BJ (cell line): ENCODE data around the gene SPATA25. TPM values are rescaled to one million over a fixed set of nuclear protein-coding genes. Genes with fewer than 3 reads are reported as not detected.
"Not testable (repeated sequence)": the region's sequence is repeated elsewhere in the genome, so short reads cannot be mapped to it uniquely, and the experiment has no call there.

Experiments used
- CTCF ChIA-PET: fragments of 350-600 bp; formaldehyde crosslinking; extraction: SDS; loops from one replicate; lab custom pipeline; 2021; ENCODE audit warnings: antibody characterized with exemption, inconsistent platforms; lab: Yijun Ruan, JAX
- POLR2A ChIA-PET: fragments of 300-600 bp; sonication (Branson Sonifier 250); formaldehyde crosslinking; extraction: SDS; loops from one replicate; lab custom pipeline; 2021; ENCODE audit warnings: antibody characterized with exemption; lab: Charles Lee
- DNase-seq: peaks from one replicate; pipeline ENCODE4 v3.0.0-alpha.2; 2011; ENCODE audit warnings: low read depth
- H3K27me3 ChIP-seq: 2 replicates; pipeline ENCODE4 v1.6.0; 2011; ENCODE audit warnings: low read length; ENCODE audit not compliant: control insufficient read depth, insufficient read depth
- H3K36me3 ChIP-seq: 2 replicates; pipeline ENCODE4 v1.5.1; 2011; ENCODE audit warnings: low read length; ENCODE audit not compliant: control insufficient read depth, insufficient read depth
- H3K4me3 ChIP-seq: 2 replicates; pipeline ENCODE4 v1.5.1; 2011; ENCODE audit warnings: low read depth, mild to moderate bottlenecking, control low read depth, low read length
- polyA plus RNA-seq: library from polyadenylated mRNA; depleted of rRNA; stranded (reverse); fragments of >200 nt; gene quantifications from 2 replicates; pipeline ENCODE4 v1.2.3, GENCODE V29; 2011
- TF ChIP-seq, protein P1 (sequence below): IDR thresholded peaks from 2 replicates; pipeline ENCODE4 v1.5.1; 2011; ENCODE audit warnings: low read depth, mild to moderate bottlenecking, control low read depth, inconsistent platforms, low read length, moderate library complexity; ENCODE audit not compliant: insufficient read depth

SPATA25 gene
- polyA plus RNA-seq, 1 experiment: 0.66 TPM

DNA sequence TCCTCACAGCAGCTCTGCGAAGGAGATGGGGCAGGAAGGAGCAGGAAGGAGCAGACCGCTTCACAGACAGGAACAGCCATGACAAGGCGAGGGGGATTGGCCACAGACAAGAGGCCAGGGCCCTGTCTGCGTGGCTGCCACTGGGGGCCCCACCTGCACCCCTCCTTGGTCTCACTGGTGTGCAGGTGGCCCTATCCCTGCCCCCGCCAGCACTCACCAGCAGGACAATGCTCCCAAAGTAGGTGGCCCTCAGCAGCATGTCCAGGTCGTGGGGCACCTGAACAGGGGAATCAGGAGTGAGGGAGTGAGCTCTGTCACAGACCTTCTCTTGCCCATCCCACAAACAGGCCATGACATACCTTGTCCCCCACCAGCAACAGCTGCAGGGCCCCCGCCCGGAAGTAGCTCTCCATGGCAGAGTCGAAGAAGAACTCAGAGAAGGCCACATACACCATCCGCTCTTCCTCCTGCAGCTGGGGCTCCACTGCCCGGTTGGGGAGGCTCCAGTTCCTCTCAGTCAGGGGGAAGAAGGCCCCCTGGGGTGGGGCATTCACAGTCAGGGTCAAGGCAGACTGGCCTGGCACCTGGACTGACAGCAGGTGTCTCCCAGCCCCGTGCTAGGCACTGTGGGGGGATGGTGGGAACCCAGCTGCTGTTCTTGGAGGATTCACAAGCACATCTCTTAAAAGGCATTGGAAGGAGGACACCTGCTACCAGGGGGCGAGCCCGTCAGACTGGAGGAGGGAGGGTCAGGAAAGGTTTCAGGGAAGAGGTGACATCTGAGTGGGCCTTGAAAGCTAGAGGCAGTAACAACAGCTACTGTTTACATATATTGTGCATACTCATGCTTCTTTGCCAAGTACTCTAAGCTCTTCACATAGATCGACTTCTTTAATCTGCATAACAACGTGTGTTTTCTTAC, 17.4 kb upstream of the SPATA25 start:
- TF ChIP-seq, protein P1, sequence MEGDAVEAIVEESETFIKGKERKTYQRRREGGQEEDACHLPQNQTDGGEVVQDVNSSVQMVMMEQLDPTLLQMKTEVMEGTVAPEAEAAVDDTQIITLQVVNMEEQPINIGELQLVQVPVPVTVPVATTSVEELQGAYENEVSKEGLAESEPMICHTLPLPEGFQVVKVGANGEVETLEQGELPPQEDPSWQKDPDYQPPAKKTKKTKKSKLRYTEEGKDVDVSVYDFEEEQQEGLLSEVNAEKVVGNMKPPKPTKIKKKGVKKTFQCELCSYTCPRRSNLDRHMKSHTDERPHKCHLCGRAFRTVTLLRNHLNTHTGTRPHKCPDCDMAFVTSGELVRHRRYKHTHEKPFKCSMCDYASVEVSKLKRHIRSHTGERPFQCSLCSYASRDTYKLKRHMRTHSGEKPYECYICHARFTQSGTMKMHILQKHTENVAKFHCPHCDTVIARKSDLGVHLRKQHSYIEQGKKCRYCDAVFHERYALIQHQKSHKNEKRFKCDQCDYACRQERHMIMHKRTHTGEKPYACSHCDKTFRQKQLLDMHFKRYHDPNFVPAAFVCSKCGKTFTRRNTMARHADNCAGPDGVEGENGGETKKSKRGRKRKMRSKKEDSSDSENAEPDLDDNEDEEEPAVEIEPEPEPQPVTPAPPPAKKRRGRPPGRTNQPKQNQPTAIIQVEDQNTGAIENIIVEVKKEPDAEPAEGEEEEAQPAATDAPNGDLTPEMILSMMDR: no peak
- Histone ChIP-seq H3K27me3 (no peaks in the 10 kb centered on the region), H3K36me3 (no peaks in the 10 kb centered on the region), H3K4me3 (no peak overlapping the region)
- ChIA-PET POLR2A (interaction anchor here (0.6 kb wide), 1 partner anchor 15 kb away, joined by 3 read pairs; no protein-coding TSS in a partner anchor), CTCF (interaction anchor here (1.3 to 1.6 kb wide), 3 partner anchors 8 to 15 kb away, joined by 3 to 6 read pairs (median 6); partner anchors contain the start of genes CTSA and NEURL2)
- DNase-seq: no peak

DNA sequence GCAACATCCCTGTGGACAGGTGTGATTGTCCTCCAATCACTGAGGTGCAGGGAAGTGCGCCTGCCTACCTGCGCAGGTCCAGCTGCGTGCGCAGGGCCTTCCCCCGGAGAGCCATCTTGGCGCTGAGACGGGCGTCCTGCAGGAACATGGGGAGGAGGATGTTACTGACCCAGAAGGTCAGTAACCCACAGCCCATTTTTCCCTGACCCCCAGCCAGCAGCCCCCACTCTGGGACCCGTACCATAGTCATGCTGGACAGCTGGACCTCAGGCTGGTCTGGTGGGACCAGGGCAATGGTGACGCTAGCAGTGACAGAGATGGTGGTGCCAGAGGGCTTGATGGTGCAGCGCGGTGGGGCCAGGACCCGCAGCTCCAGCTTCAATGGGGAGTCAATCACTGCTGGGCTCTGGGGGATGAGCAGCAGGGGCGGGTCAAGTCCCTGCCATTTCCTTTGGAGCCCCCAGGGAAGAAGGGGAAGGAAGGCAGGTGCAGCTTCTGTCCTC, 14.8 kb upstream of the SPATA25 start:
- TF ChIP-seq, protein P1: no peak
- no peak overlapping the region for H3K4me3 ChIP-seq
- DNase-seq: no peak
- CTCF ChIA-PET: interaction anchor here (0.9 to 1.0 kb wide), 2 partner anchors 10 to 17 kb away, joined by 3 to 4 read pairs; no protein-coding TSS in a partner anchor
- H3K36me3 ChIP-seq: peaks cover 8% of the 10 kb centered on the region
- H3K27me3 ChIP-seq: no peaks in the 10 kb centered on the region
- POLR2A ChIA-PET: no interaction called here

DNA sequence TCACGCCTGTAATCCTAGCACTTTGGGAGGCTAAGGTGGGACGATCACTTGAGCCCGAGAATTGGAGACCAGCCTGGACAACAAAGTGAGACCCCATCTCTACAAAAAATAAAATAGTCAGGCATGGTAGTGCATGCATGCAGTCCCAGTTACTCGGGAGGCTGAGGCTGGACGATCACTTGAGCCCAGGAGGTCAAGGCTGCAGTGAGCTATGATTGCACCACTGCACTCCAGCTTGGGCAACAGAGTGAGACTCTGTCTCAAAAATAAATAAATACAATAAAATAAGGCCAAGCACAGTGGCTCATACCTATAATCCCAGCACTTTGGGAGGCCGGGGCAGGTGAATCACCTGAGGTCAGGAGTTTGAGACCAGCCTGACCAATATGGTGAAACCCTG, 13.9 kb upstream of the SPATA25 start:
- H3K36me3 ChIP-seq: peaks cover 16% of the 10 kb centered on the region
- DNase-seq, POLR2A ChIA-PET, H3K27me3 ChIP-seq, H3K4me3 ChIP-seq: not testable (repeated sequence)
- CTCF ChIA-PET: interaction anchor here (0.9 kb wide), 1 partner anchor 16 kb away, joined by 3 read pairs; no protein-coding TSS in a partner anchor

DNA sequence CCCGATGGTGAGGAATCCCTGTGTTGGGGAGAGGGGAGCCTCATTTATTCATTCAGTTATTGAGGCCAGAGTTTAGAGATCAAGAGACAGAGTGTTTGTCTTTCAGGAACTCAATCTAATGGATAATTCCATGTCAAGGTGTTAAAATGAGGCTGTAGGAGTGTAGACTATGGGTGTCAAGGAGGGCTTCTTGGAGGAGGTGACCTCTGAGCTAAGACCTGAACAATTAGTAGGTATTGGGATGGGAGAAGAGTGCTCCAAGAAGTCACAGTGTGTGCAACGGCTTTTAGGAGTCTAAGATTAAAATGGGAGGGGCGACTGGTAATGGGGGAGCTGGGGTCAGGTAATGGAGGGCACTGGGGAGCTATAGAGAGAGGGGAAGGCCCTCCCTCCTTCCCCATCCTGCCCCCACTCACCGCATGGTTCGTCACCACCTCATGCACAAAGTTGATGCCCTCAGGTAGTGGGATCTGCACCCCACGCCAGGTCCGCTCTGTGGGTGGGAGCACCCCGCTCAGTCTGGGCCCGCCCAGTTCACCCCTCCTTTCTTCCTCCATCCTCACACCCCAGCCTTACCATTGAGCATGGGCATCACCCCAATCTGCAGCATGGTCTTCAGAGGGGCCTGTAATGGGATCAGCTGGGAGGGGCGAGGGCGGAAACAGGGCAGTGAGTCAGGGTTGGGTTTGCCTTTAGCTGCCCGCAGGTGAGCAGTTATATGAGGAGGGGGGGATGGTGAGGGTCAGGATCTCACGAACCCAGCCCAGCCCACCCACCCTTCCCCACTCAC, 11.8 kb upstream of the SPATA25 start:
- DNase-seq: no peak
- ChIA-PET CTCF (interaction anchor here (1.1 to 2.5 kb wide), 2 partner anchors 9 kb away, joined by 3 to 8 read pairs; partner anchors contain the start of genes CTSA and NEURL2), POLR2A (interaction anchor here (0.5 kb wide), 1 partner anchor 8 kb away, joined by 3 read pairs; the partner anchor contains the start of genes CTSA and NEURL2)
- Histone ChIP-seq H3K4me3 (no peak overlapping the region), H3K27me3 (no peaks in the 10 kb centered on the region), H3K36me3 (peaks cover 18% of the 10 kb centered on the region)
- TF ChIP-seq, protein P1: no peak

DNA sequence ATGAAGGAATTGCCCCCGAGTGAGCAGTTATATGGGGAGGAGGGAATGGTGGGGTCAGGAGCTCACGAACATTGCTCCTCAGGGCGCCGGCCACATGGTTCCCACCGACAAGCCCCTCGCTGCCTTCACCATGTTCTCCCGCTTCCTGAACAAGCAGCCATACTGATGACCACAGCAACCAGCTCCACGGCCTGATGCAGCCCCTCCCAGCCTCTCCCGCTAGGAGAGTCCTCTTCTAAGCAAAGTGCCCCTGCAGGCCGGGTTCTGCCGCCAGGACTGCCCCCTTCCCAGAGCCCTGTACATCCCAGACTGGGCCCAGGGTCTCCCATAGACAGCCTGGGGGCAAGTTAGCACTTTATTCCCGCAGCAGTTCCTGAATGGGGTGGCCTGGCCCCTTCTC, 10.9 kb upstream of the SPATA25 start:
- DNase-seq: no peak

More for the DNA sequence above, 10.9 kb upstream of the SPATA25 start:
- TF ChIP-seq, protein P1: no peak
- Histone ChIP-seq H3K36me3 (peaks cover 20% of the 10 kb centered on the region), H3K4me3 (no peak overlapping the region), H3K27me3 (no peaks in the 10 kb centered on the region)
- CTCF ChIA-PET: interaction anchor here (2.5 kb wide), 1 partner anchor 8 kb away, joined by 8 read pairs; the partner anchor contains the start of genes CTSA and NEURL2
- POLR2A ChIA-PET: no interaction called here
